ENCODE data around the gene SMYD3.

- TF ChIP-seq POLR2A (IDR thresholded peaks at IDR 0.05; ENCODE audit: low read length), result no peak
- no peak for TF ChIP-seq GATA1 (IDR thresholded peaks at IDR 0.05; ENCODE audit: low read depth, low read length)
Observed at GRCh38 chr1:246533371-246533905, 26.4 kb upstream of the SMYD3 start.
